DOHH2 (cell line): ENCODE data around the gene AGGF1.

ENCODE experiments used
- H3F3A ChIP-seq: fragments of 200-600 bp; sonication (generic), shearing (Covaris generic); 2 replicates; pipeline ENCODE4 v1.6.0; 2016; ENCODE audit warnings: antibody characterized with exemption, mild to moderate bottlenecking; ENCODE audit not compliant: control insufficient read depth, insufficient read depth
- H3K27ac ChIP-seq: fragments of 200-600 bp; sonication (generic); 2 replicates; pipeline ENCODE4 v1.5.1; 2014; ENCODE audit warnings: low read depth, mild to moderate bottlenecking, low read length, moderate library complexity
- H3K27me3 ChIP-seq: fragments of 200-600 bp; sonication (generic); 2 replicates; pipeline ENCODE4 v1.6.1; 2014; ENCODE audit warnings: mild to moderate bottlenecking, low read length, mixed read lengths; ENCODE audit not compliant: control insufficient read depth
- H3K36me3 ChIP-seq: fragments of 200-600 bp; sonication (generic); 2 replicates; pipeline ENCODE4 v1.6.1; 2014; ENCODE audit warnings: mild to moderate bottlenecking, low read length, moderate library complexity, mixed read lengths; ENCODE audit not compliant: control insufficient read depth
- H3K4me1 ChIP-seq: fragments of 200-600 bp; sonication (generic); 2 replicates; pipeline ENCODE4 v1.6.1; 2014; ENCODE audit warnings: mild to moderate bottlenecking, low read length, mixed read lengths; ENCODE audit not compliant: control insufficient read depth
- H3K4me2 ChIP-seq: fragments of 200-600 bp; sonication (generic); 2 replicates; pipeline ENCODE4 v1.6.0; 2014; ENCODE audit warnings: mild to moderate bottlenecking, low read length, moderate library complexity
- H3K4me3 ChIP-seq: fragments of 200-600 bp; sonication (generic); 2 replicates; pipeline ENCODE4 v1.5.1; 2014; ENCODE audit warnings: mild to moderate bottlenecking, low read length, mixed read lengths
- H3K79me2 ChIP-seq: fragments of 200-600 bp; sonication (generic); 2 replicates; pipeline ENCODE4 v1.6.1; 2014; ENCODE audit warnings: mild to moderate bottlenecking, low read length, mixed read lengths; ENCODE audit not compliant: control insufficient read depth
- H3K9me2 ChIP-seq: fragments of 200-600 bp; sonication (generic); replicated peaks from 2 replicates; pipeline ENCODE4 v1.6.1; 2014; ENCODE audit warnings: mild to moderate bottlenecking, low read length, mixed read lengths; ENCODE audit not compliant: control insufficient read depth
- H3K9me3 ChIP-seq: fragments of 200-600 bp; sonication (generic); 2 replicates; pipeline ENCODE4 v1.6.1; 2014; ENCODE audit warnings: antibody characterized with exemption, low read length, mixed read lengths; ENCODE audit not compliant: control insufficient read depth, insufficient read depth
- H4K20me1 ChIP-seq: fragments of 200-600 bp; sonication (generic); 2 replicates; pipeline ENCODE4 v1.6.0; 2014; ENCODE audit warnings: low read depth, mild to moderate bottlenecking, antibody characterized with exemption, low read length, moderate library complexity; ENCODE audit not compliant: control insufficient read depth, insufficient read depth
- EZH2phosphoT487 ChIP-seq: fragments of 200-600 bp; sonication (generic); IDR thresholded peaks from 2 replicates; pipeline ENCODE4 v1.6.1; 2017; ENCODE audit warnings: borderline replicate concordance, mild to moderate bottlenecking, antibody characterized with exemption, low read length, moderate library complexity, mixed read lengths
- TF ChIP-seq, protein P1 (sequence below): fragments of 200-600 bp; sonication (generic); IDR thresholded peaks from one replicate; pipeline ENCODE4 v1.5.1; 2014; ENCODE audit warnings: antibody characterized with exemption, mild to moderate bottlenecking, low read depth, low read length; ENCODE audit not compliant: poor library complexity, severe bottlenecking

The AGGF1 gene

GRCh38 chr5:77086689-77087483, 56.7 kb downstream of the AGGF1 start, which contains the start of gene ZBED3:
ZBED3 (minus strand) TSS chr5:77087285; CDS start chr5:77077878, 9,407 bp downstream.
- H3K9me2 ChIP-seq: no peaks in the 10 kb centered on the region
- H3K4me2 ChIP-seq: peak within 1 kb of the TSS; percentile 90
- H3K4me3 ChIP-seq: peak within 1 kb of the TSS; percentile 74
- peaks cover 43% of the 10 kb centered on the region for H3K4me1 ChIP-seq
- H4K20me1 ChIP-seq: no peaks in the 10 kb centered on the region
- H3F3A ChIP-seq: peaks cover 4% of the 10 kb centered on the region; the same call in 1 of the 2 replicates
- no peaks in the 10 kb centered on the region for H3K27me3 ChIP-seq
- TF ChIP-seq, protein P1, sequence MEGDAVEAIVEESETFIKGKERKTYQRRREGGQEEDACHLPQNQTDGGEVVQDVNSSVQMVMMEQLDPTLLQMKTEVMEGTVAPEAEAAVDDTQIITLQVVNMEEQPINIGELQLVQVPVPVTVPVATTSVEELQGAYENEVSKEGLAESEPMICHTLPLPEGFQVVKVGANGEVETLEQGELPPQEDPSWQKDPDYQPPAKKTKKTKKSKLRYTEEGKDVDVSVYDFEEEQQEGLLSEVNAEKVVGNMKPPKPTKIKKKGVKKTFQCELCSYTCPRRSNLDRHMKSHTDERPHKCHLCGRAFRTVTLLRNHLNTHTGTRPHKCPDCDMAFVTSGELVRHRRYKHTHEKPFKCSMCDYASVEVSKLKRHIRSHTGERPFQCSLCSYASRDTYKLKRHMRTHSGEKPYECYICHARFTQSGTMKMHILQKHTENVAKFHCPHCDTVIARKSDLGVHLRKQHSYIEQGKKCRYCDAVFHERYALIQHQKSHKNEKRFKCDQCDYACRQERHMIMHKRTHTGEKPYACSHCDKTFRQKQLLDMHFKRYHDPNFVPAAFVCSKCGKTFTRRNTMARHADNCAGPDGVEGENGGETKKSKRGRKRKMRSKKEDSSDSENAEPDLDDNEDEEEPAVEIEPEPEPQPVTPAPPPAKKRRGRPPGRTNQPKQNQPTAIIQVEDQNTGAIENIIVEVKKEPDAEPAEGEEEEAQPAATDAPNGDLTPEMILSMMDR: peak; percentile 55
- TF ChIP-seq EZH2phosphoT487: no peak
- H3K9me3 ChIP-seq: no peaks in the 10 kb centered on the region
- H3K27ac ChIP-seq: peak within 1 kb of the TSS; percentile 73
- H3K36me3 ChIP-seq: peaks cover 25% of the 10 kb centered on the region
- H3K79me2 ChIP-seq: peaks cover 45% of the 10 kb centered on the region

GRCh38 chr5:77087484-77088261, 57.5 kb downstream of the AGGF1 start:
- no peaks in the 10 kb centered on the region for H3K9me3 ChIP-seq
- no peaks in the 10 kb centered on the region for H3K27me3 ChIP-seq
- no peaks in the 10 kb centered on the region for H4K20me1 ChIP-seq
- peaks cover 4% of the 10 kb centered on the region; the same call in 1 of the 2 replicates for H3F3A ChIP-seq
- H3K27ac ChIP-seq: peak overlapping the region; percentile 73
- peak overlapping the region; percentile 90 for H3K4me2 ChIP-seq
- no peaks in the 10 kb centered on the region for H3K9me2 ChIP-seq
- H3K36me3 ChIP-seq: peaks cover 25% of the 10 kb centered on the region
- H3K4me1 ChIP-seq: peaks cover 43% of the 10 kb centered on the region
- H3K79me2 ChIP-seq: peaks cover 43% of the 10 kb centered on the region
- H3K4me3 ChIP-seq: peak overlapping the region; percentile 74
- no peak for TF ChIP-seq EZH2phosphoT487
- TF ChIP-seq, protein P1: no peak

DNA sequence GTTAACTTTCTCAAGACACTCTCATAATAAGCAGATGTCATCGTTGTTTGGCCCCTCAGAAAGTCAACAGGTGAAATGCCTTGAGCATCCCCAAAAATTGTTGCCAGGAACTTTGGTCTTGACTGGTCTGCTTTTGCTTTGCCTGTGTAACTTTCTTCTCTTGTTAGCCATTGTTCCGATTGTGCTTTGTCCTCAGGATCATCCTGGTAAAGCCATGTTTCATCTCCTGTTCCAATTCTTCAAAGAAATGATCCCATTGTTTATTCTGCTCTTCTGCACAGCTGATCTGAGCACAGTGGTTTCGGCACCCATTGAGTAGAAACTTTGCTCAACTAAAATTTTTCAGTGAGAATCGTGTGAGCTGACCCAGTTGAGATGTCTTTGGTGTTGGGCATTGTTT, 65.0 kb downstream of the AGGF1 start:
- Histone ChIP-seq H4K20me1 (no peaks in the 10 kb centered on the region), H3K4me3 (no peak overlapping the region), H3K9me3 (no peaks in the 10 kb centered on the region), H3K27ac (no peak overlapping the region), H3K9me2 (no peaks in the 10 kb centered on the region), H3F3A (no peaks in the 10 kb centered on the region), H3K36me3 (peaks cover 5% of the 10 kb centered on the region), H3K27me3 (no peaks in the 10 kb centered on the region), H3K79me2 (no peaks in the 10 kb centered on the region), H3K4me2 (no peak overlapping the region), H3K4me1 (no peaks in the 10 kb centered on the region)
- TF ChIP-seq, protein P1: no peak
- TF ChIP-seq EZH2phosphoT487: no peak
